ENCODE data around the gene COA5.
A peak's percentile ranks its signal among the peaks of the same experiment; 100 is the strongest.

DNA sequence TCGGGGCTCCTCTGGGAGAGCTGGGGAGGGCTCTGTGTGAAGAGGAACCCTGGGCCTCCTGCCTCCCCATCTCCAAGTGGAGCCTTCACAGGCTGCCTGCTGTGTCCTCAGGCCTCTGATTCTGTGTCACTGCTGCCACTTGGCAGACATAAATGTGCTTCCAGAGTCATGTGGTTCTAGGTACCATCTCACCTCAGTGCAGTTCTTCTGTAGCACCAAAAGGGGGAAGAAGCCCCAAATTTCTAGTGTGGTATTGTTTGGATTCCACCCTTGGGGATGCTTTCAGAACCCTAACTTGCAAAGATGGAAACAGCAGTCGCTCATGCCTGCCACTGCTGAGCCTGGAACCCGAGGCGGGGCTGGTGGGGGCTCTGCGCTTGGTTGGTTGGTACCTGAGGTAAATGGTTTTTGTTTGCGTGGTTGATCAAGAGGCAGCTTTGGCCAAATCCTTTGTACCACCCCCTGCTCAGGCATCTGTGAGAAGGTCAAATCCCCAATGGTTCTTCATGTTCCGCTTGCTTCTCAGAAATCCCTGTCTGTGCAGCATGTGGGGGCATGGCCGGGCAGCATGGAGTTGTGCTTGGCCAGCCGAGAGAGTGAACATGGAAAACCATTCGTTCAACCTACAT, 27.5 kb downstream of the COA5 start:
- TF ChIP-seq, protein P1, sequence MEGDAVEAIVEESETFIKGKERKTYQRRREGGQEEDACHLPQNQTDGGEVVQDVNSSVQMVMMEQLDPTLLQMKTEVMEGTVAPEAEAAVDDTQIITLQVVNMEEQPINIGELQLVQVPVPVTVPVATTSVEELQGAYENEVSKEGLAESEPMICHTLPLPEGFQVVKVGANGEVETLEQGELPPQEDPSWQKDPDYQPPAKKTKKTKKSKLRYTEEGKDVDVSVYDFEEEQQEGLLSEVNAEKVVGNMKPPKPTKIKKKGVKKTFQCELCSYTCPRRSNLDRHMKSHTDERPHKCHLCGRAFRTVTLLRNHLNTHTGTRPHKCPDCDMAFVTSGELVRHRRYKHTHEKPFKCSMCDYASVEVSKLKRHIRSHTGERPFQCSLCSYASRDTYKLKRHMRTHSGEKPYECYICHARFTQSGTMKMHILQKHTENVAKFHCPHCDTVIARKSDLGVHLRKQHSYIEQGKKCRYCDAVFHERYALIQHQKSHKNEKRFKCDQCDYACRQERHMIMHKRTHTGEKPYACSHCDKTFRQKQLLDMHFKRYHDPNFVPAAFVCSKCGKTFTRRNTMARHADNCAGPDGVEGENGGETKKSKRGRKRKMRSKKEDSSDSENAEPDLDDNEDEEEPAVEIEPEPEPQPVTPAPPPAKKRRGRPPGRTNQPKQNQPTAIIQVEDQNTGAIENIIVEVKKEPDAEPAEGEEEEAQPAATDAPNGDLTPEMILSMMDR (conservative IDR thresholded peaks at IDR 0.05; ENCODE audit: low read length), result peak; percentile 22; the same call in 1 of the 2 replicates
- TF ChIP-seq EZH2phosphoT487 (IDR thresholded peaks at IDR 0.05; ENCODE audit: borderline replicate concordance, low read depth, low read length), result no peak
